Measurements from ENCODE around the gene RGS12. TPM values are rescaled to one million over a fixed set of nuclear protein-coding genes. Genes with fewer than 3 reads are reported as not detected.

RGS12 gene
- total and polyA plus RNA-seq, 7 donors, result 3.0 to 21.6 (median 15.7) TPM

- no peak for TF ChIP-seq CTCF (IDR thresholded peaks at IDR 0.05)
- TF ChIP-seq EP300 (IDR thresholded peaks at IDR 0.05), result no peak
- no peak for TF ChIP-seq POLR2AphosphoS5 (IDR thresholded peaks at IDR 0.05)
- TF ChIP-seq POLR2A (IDR thresholded peaks at IDR 0.05), result no peak
- Histone ChIP-seq H3K4me1 (peaks cover 0 to 25% (median 20%) of the 10 kb centered on the region in 4 donors), H3K27me3 (no peaks in the 10 kb centered on the region), H3K9me3 (no peaks in the 10 kb centered on the region), H3K4me3 (no peak overlapping the region), H3K36me3 (no peaks in the 10 kb centered on the region), H3K27ac (no peak overlapping the region)
- WGBS, 2 donors, result 92 to 93% methylated on average over 15 of the region's 15 CpGs
- DNase-seq, result no peak
- intact Hi-C loops (cut with DNase I), result no loop called here
These were observed 8.8 kb downstream of the RGS12 start for GRCh38 chr4:3301450-3302172.

GRCh38 chr4:3302173-3302785 lies 9.5 kb downstream of the RGS12 start:
- H3K36me3 ChIP-seq, result no peaks in the 10 kb centered on the region
- H3K4me3 ChIP-seq, result no peak overlapping the region
- intact Hi-C loops (cut with DNase I), result no loop called here
- H3K4me1 ChIP-seq, result peaks cover 0 to 26% (median 20%) of the 10 kb centered on the region in 4 donors
- DNase-seq, result peak; percentile 57
- no peak overlapping the region for H3K27ac ChIP-seq
- no peaks in the 10 kb centered on the region for H3K9me3 ChIP-seq
- WGBS, 2 donors, result 48 to 80% methylated on average over 17 of the region's 17 CpGs
- TF ChIP-seq CTCF (IDR thresholded peaks at IDR 0.05) (no peak), POLR2A (IDR thresholded peaks at IDR 0.05) (no peak), POLR2AphosphoS5 (IDR thresholded peaks at IDR 0.05) (no peak), EP300 (IDR thresholded peaks at IDR 0.05) (no peak)
- no peaks in the 10 kb centered on the region for H3K27me3 ChIP-seq

GRCh38 chr4:3302786-3303564 lies 10.2 kb downstream of the RGS12 start:
- Histone ChIP-seq H3K9me3 (no peaks in the 10 kb centered on the region), H3K27ac (no peak overlapping the region), H3K4me3 (no peak overlapping the region), H3K36me3 (no peaks in the 10 kb centered on the region), H3K27me3 (no peaks in the 10 kb centered on the region), H3K4me1 (peaks cover 0 to 26% (median 20%) of the 10 kb centered on the region in 4 donors)
- DNase-seq, result no peak
- TF ChIP-seq POLR2A (IDR thresholded peaks at IDR 0.05) (no peak), EP300 (IDR thresholded peaks at IDR 0.05) (no peak), POLR2AphosphoS5 (IDR thresholded peaks at IDR 0.05) (no peak), CTCF (IDR thresholded peaks at IDR 0.05) (no peak)
- intact Hi-C loops (cut with DNase I), result no loop called here
- WGBS, 2 donors, result 47 to 76% methylated on average over 16 of the region's 16 CpGs

- Histone ChIP-seq H3K4me3 (no peak overlapping the region), H3K27ac (no peak overlapping the region), H3K27me3 (no peaks in the 10 kb centered on the region), H3K4me1 (peaks cover 0 to 26% (median 20%) of the 10 kb centered on the region in 4 donors), H3K36me3 (no peaks in the 10 kb centered on the region), H3K9me3 (no peaks in the 10 kb centered on the region)
- TF ChIP-seq CTCF (IDR thresholded peaks at IDR 0.05) (no peak), POLR2AphosphoS5 (IDR thresholded peaks at IDR 0.05) (no peak), EP300 (IDR thresholded peaks at IDR 0.05) (no peak), POLR2A (IDR thresholded peaks at IDR 0.05) (no peak)
- intact Hi-C loops (cut with DNase I), result no loop called here
- WGBS, 2 donors, result 74 to 85% methylated on average over 2 of the region's 2 CpGs
- DNase-seq, result no peak
These were observed 10.7 kb downstream of the RGS12 start for GRCh38 chr4:3303565-3303824.

Data from sigmoid colon (tissue), 7 donors.